HEK293 (cell line): ENCODE data around the gene ASPDH.
A peak's percentile ranks its signal among the peaks of the same experiment; 100 is the strongest.

ENCODE experiments used
- EGR2 ChIP-seq: fragments of 450-650 bp; formaldehyde crosslinking; IDR thresholded peaks from 2 replicates; pipeline ENCODE4 v1.5.1; 2016; ENCODE audit warnings: low read depth, missing biosample characterization, missing genetic modification characterization
- KLF1 ChIP-seq: fragments of 450-650 bp; formaldehyde crosslinking; IDR thresholded peaks from 2 replicates; pipeline ENCODE4 v1.5.1; 2016; ENCODE audit warnings: missing biosample characterization, missing genetic modification characterization
- KLF7 ChIP-seq: fragments of 450-650 bp; formaldehyde crosslinking; IDR thresholded peaks from 2 replicates; pipeline ENCODE4 v1.5.1; 2016; ENCODE audit warnings: missing biosample characterization, missing genetic modification characterization, borderline replicate concordance
- MZF1 ChIP-seq: fragments of 450-650 bp; formaldehyde crosslinking; IDR thresholded peaks from 2 replicates; pipeline ENCODE4 v1.5.1; 2017; ENCODE audit warnings: missing biosample characterization, missing genetic modification characterization, borderline replicate concordance
- OSR2 ChIP-seq: fragments of 450-650 bp; formaldehyde crosslinking; IDR thresholded peaks from 2 replicates; pipeline ENCODE4 v1.5.1; 2016; ENCODE audit warnings: missing biosample characterization, missing genetic modification characterization
- ZFP69B ChIP-seq: fragments of 450-650 bp; formaldehyde crosslinking; IDR thresholded peaks from 2 replicates; pipeline ENCODE4 v1.5.1; 2016; ENCODE audit warnings: missing biosample characterization, missing genetic modification characterization
- ZNF140 ChIP-seq: fragments of 450-650 bp; formaldehyde crosslinking; IDR thresholded peaks from 2 replicates; pipeline ENCODE4 v1.5.1; 2016; ENCODE audit warnings: missing biosample characterization, missing genetic modification characterization
- ZNF169 ChIP-seq: fragments of 450-650 bp; formaldehyde crosslinking; IDR thresholded peaks from 2 replicates; pipeline ENCODE4 v1.5.1; 2016; ENCODE audit warnings: missing biosample characterization, missing genetic modification characterization
- ZNF214 ChIP-seq: fragments of 450-650 bp; formaldehyde crosslinking; IDR thresholded peaks from 2 replicates; pipeline ENCODE4 v1.5.1; 2017; ENCODE audit warnings: missing biosample characterization, mild to moderate bottlenecking, missing genetic modification characterization, borderline replicate concordance
- ZNF391 ChIP-seq: fragments of 450-650 bp; formaldehyde crosslinking; IDR thresholded peaks from 2 replicates; pipeline ENCODE4 v1.5.1; 2016; ENCODE audit warnings: low read depth, missing biosample characterization, missing genetic modification characterization, borderline replicate concordance
- ZNF473 ChIP-seq: fragments of 450-650 bp; formaldehyde crosslinking; IDR thresholded peaks from 2 replicates; pipeline ENCODE4 v1.5.1; 2017; ENCODE audit warnings: missing biosample characterization, missing genetic modification characterization
- ZNF548 ChIP-seq: fragments of 450-650 bp; formaldehyde crosslinking; IDR thresholded peaks from 2 replicates; pipeline ENCODE4 v1.5.1; 2016; ENCODE audit warnings: missing biosample characterization, missing genetic modification characterization
- ZNF621 ChIP-seq: fragments of 450-650 bp; formaldehyde crosslinking; IDR thresholded peaks from 2 replicates; pipeline ENCODE4 v1.5.1; 2017; ENCODE audit warnings: missing biosample characterization, missing genetic modification characterization
- ZNF776 ChIP-seq: fragments of 450-650 bp; formaldehyde crosslinking; IDR thresholded peaks from 2 replicates; pipeline ENCODE4 v1.5.0; 2017; ENCODE audit warnings: missing biosample characterization, missing genetic modification characterization, borderline replicate concordance
- TF ChIP-seq, protein P1 (sequence below): fragments of 450-650 bp; formaldehyde crosslinking; IDR thresholded peaks from 2 replicates; pipeline ENCODE4 v1.5.1; 2016; ENCODE audit warnings: missing biosample characterization, missing genetic modification characterization, low read depth
- TF ChIP-seq, protein P2 (sequence below): fragments of 450-650 bp; formaldehyde crosslinking; IDR thresholded peaks from 2 replicates; pipeline ENCODE4 v1.5.1; 2016; ENCODE audit warnings: missing biosample characterization, missing genetic modification characterization
- TF ChIP-seq, protein P3 (sequence below): fragments of 450-650 bp; formaldehyde crosslinking; IDR thresholded peaks from 2 replicates; pipeline ENCODE4 v1.5.1; 2016; ENCODE audit warnings: missing biosample characterization, missing genetic modification characterization
- TF ChIP-seq, protein P4 (sequence below): fragments of 450-650 bp; formaldehyde crosslinking; IDR thresholded peaks from 2 replicates; pipeline ENCODE4 v1.5.1; 2016; ENCODE audit warnings: missing biosample characterization, missing genetic modification characterization
- TF ChIP-seq, protein P5 (sequence below): fragments of 450-650 bp; formaldehyde crosslinking; IDR thresholded peaks from 2 replicates; pipeline ENCODE4 v1.5.1; 2016; ENCODE audit warnings: missing biosample characterization, missing genetic modification characterization
- TF ChIP-seq, protein P6 (sequence below): fragments of 450-650 bp; formaldehyde crosslinking; optimal IDR thresholded peaks from 2 replicates; pipeline ENCODE3; 2016; ENCODE audit warnings: missing biosample characterization, mild to moderate bottlenecking, missing genetic modification characterization
- TF ChIP-seq, protein P7 (sequence below): fragments of 450-650 bp; formaldehyde crosslinking; conservative IDR thresholded peaks from 2 replicates; pipeline ENCODE4 v1.5.1; 2016; ENCODE audit warnings: low read depth, missing biosample characterization, missing genetic modification characterization

ASPDH gene

DNA sequence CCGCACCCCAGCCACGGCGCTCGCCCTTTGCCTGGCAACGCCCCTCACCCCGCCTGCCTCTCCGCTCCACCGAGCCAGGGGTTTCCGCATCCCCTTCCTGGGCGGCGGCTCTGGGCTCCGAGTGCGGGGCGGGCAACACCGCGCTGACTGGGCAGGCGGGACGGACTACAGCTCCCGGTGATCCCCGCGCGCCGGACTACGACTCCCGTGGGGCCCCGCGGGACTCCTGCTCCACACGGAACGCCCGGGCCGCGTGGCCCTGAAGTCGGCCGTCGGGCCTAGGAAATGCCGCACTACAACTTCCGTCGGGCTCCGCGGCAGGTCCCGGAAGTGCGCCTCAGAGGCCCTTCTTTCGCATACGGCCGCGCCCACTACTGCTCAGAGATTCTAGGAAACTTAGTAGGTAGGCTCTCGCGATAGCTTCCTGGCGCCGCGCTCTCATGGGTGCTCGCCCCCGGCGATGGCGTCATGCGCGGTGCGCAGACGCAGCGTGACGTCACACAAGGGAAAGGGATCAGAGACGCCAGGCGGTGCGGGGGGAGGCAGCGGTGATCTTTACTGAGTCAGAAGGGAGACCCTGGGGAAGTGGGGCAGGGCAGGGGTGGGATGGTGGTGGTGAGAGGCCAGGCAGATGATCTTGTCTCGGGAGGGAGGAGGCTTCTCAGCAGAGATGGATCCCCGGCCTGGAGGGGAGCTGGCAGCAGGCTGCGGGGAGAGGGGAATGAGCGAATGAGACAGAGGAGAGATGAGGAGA, 2.5 kb downstream of the ASPDH start, which contains the start of gene JOSD2 (continued):
- TF ChIP-seq, protein P1, sequence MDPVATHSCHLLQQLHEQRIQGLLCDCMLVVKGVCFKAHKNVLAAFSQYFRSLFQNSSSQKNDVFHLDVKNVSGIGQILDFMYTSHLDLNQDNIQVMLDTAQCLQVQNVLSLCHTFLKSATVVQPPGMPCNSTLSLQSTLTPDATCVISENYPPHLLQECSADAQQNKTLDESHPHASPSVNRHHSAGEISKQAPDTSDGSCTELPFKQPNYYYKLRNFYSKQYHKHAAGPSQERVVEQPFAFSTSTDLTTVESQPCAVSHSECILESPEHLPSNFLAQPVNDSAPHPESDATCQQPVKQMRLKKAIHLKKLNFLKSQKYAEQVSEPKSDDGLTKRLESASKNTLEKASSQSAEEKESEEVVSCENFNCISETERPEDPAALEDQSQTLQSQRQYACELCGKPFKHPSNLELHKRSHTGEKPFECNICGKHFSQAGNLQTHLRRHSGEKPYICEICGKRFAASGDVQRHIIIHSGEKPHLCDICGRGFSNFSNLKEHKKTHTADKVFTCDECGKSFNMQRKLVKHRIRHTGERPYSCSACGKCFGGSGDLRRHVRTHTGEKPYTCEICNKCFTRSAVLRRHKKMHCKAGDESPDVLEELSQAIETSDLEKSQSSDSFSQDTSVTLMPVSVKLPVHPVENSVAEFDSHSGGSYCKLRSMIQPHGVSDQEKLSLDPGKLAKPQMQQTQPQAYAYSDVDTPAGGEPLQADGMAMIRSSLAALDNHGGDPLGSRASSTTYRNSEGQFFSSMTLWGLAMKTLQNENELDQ (tag by site-specific recombination) = no peak
- TF ChIP-seq ZNF776 (tag by site-specific recombination) = no peak
- peak; percentile 43; the same call in 1 of the 2 replicates for TF ChIP-seq KLF7 (tag by site-specific recombination)
- no peak for TF ChIP-seq OSR2
- TF ChIP-seq ZNF169 (tag by site-specific recombination) = no peak
- peak; percentile 37; the same call in 1 of the 2 replicates for TF ChIP-seq ZFP69B (tag by site-specific recombination)
- peak; percentile 86 for TF ChIP-seq KLF1 (tag by site-specific recombination)
- TF ChIP-seq, protein P2, sequence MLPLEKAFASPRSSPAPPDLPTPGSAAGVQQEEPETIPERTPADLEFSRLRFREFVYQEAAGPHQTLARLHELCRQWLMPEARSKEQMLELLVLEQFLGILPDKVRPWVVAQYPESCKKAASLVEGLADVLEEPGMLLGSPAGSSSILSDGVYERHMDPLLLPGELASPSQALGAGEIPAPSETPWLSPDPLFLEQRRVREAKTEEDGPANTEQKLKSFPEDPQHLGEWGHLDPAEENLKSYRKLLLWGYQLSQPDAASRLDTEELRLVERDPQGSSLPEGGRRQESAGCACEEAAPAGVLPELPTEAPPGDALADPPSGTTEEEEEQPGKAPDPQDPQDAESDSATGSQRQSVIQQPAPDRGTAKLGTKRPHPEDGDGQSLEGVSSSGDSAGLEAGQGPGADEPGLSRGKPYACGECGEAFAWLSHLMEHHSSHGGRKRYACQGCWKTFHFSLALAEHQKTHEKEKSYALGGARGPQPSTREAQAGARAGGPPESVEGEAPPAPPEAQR (tag by site-specific recombination) = peak; percentile 16; the same call in 1 of the 2 replicates
- no peak for TF ChIP-seq ZNF548 (tag by site-specific recombination)
- TF ChIP-seq ZNF140 (tag by site-specific recombination) = no peak
- TF ChIP-seq ZNF621 (tag by site-specific recombination) = no peak
- no peak for TF ChIP-seq ZNF214 (tag by site-specific recombination)
- TF ChIP-seq, protein P3, sequence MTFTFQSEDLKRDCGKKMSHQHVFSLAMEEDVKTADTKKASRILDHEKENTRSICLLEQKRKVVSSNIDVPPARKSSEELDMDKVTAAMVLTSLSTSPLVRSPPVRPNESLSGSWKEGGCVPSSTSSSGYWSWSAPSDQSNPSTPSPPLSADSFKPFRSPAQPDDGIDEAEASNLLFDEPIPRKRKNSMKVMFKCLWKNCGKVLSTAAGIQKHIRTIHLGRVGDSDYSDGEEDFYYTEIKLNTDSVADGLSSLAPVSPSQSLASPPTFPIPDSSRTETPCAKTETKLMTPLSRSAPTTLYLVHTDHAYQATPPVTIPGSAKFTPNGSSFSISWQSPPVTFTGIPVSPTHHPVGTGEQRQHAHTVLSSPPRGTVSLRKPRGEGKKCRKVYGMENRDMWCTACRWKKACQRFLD = no peak
- TF ChIP-seq, protein P4, sequence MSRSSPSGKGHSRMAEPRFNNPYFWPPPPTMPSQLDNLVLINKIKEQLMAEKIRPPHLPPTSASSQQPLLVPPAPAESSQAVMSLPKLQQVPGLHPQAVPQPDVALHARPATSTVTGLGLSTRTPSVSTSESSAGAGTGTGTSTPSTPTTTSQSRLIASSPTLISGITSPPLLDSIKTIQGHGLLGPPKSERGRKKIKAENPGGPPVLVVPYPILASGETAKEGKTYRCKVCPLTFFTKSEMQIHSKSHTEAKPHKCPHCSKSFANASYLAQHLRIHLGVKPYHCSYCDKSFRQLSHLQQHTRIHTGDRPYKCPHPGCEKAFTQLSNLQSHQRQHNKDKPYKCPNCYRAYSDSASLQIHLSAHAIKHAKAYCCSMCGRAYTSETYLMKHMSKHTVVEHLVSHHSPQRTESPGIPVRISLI (tag by site-specific recombination) = no peak
- no peak for TF ChIP-seq ZNF473 (tag by site-specific recombination)
- TF ChIP-seq, protein P5, sequence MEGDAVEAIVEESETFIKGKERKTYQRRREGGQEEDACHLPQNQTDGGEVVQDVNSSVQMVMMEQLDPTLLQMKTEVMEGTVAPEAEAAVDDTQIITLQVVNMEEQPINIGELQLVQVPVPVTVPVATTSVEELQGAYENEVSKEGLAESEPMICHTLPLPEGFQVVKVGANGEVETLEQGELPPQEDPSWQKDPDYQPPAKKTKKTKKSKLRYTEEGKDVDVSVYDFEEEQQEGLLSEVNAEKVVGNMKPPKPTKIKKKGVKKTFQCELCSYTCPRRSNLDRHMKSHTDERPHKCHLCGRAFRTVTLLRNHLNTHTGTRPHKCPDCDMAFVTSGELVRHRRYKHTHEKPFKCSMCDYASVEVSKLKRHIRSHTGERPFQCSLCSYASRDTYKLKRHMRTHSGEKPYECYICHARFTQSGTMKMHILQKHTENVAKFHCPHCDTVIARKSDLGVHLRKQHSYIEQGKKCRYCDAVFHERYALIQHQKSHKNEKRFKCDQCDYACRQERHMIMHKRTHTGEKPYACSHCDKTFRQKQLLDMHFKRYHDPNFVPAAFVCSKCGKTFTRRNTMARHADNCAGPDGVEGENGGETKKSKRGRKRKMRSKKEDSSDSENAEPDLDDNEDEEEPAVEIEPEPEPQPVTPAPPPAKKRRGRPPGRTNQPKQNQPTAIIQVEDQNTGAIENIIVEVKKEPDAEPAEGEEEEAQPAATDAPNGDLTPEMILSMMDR (tag by site-specific recombination) = no peak
- peak; percentile 76 for TF ChIP-seq EGR2 (tag by site-specific recombination)
- TF ChIP-seq, protein P6, sequence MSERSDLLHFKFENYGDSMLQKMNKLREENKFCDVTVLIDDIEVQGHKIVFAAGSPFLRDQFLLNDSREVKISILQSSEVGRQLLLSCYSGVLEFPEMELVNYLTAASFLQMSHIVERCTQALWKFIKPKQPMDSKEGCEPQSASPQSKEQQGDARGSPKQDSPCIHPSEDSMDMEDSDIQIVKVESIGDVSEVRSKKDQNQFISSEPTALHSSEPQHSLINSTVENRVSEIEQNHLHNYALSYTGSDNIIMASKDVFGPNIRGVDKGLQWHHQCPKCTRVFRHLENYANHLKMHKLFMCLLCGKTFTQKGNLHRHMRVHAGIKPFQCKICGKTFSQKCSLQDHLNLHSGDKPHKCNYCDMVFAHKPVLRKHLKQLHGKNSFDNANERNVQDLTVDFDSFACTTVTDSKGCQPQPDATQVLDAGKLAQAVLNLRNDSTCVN = peak; percentile 97
- TF ChIP-seq MZF1 (tag by site-specific recombination) = peak; percentile 59; the same call in 1 of the 2 replicates
- TF ChIP-seq, protein P7, sequence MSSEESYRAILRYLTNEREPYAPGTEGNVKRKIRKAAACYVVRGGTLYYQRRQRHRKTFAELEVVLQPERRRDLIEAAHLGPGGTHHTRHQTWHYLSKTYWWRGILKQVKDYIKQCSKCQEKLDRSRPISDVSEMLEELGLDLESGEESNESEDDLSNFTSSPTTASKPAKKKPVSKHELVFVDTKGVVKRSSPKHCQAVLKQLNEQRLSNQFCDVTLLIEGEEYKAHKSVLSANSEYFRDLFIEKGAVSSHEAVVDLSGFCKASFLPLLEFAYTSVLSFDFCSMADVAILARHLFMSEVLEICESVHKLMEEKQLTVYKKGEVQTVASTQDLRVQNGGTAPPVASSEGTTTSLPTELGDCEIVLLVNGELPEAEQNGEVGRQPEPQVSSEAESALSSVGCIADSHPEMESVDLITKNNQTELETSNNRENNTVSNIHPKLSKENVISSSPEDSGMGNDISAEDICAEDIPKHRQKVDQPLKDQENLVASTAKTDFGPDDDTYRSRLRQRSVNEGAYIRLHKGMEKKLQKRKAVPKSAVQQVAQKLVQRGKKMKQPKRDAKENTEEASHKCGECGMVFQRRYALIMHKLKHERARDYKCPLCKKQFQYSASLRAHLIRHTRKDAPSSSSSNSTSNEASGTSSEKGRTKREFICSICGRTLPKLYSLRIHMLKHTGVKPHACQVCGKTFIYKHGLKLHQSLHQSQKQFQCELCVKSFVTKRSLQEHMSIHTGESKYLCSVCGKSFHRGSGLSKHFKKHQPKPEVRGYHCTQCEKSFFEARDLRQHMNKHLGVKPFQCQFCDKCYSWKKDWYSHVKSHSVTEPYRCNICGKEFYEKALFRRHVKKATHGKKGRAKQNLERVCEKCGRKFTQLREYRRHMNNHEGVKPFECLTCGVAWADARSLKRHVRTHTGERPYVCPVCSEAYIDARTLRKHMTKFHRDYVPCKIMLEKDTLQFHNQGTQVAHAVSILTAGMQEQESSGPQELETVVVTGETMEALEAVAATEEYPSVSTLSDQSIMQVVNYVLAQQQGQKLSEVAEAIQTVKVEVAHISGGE (tag by site-specific recombination) = peak; percentile 93
- TF ChIP-seq ZNF391 = peak; percentile 76; the same call in 1 of the 2 replicates
